ENCODE results near the gene UFSP1.
"Not testable (repeated sequence)": the region's sequence is repeated elsewhere in the genome, so short reads cannot be mapped to it uniquely, and the experiment has no call there.

UFSP1 gene

GRCh38 chr7:100888988-100889750, at the start of gene UFSP1:
UFSP1 (minus strand) TSS chr7:100889715; CDS start chr7:100889271, 444 bp downstream.
- peak within 1 kb of the TSS; percentile 97 for H3K9ac ChIP-seq (ENCODE audit: low read length)
- H3K4me3 ChIP-seq (ENCODE audit: insufficient read depth, low read length, poor library complexity, severe bottlenecking), result peak within 1 kb of the TSS; percentile 95
- no peaks in the 10 kb centered on the region for H3K27me3 ChIP-seq (ENCODE audit: low read length)
- no peaks in the 10 kb centered on the region for H4K20me1 ChIP-seq (ENCODE audit: low read depth, low read length)
- TF ChIP-seq EZH2phosphoT487 (conservative IDR thresholded peaks at IDR 0.05; ENCODE audit: low read length) (no peak), CTCF (IDR thresholded peaks at IDR 0.05; ENCODE audit: insufficient read depth, low read length, poor library complexity, severe bottlenecking) (no peak)
- peak within 1 kb of the TSS; percentile 93 for H3K4me2 ChIP-seq (ENCODE audit: low read depth, low read length, poor library complexity, severe bottlenecking)
- H3K79me2 ChIP-seq (ENCODE audit: insufficient read depth, low read length), result peaks cover 16% of the 10 kb centered on the region
- peak within 1 kb of the TSS; percentile 80 for H2AFZ ChIP-seq (ENCODE audit: low read depth, low read length, severe bottlenecking)
- no peaks in the 10 kb centered on the region for H3K9me2 ChIP-seq (replicated peaks; ENCODE audit: insufficient read depth, low read length)
- H3K27ac ChIP-seq (ENCODE audit: low read depth, low read length), result peak within 1 kb of the TSS; percentile 83
- H3K36me3 ChIP-seq (ENCODE audit: low read length), result peaks cover 4% of the 10 kb centered on the region
- peaks cover 29% of the 10 kb centered on the region for H3F3A ChIP-seq (ENCODE audit: insufficient read depth)
- H3K9me3 ChIP-seq (ENCODE audit: insufficient read depth, low read length), result no peaks in the 10 kb centered on the region

GRCh38 chr7:100936167-100936566, 46.7 kb upstream of the UFSP1 start:
- H3K27me3 ChIP-seq (ENCODE audit: low read length); H3K79me2 ChIP-seq (ENCODE audit: insufficient read depth, low read length): not testable (repeated sequence)

DNA sequence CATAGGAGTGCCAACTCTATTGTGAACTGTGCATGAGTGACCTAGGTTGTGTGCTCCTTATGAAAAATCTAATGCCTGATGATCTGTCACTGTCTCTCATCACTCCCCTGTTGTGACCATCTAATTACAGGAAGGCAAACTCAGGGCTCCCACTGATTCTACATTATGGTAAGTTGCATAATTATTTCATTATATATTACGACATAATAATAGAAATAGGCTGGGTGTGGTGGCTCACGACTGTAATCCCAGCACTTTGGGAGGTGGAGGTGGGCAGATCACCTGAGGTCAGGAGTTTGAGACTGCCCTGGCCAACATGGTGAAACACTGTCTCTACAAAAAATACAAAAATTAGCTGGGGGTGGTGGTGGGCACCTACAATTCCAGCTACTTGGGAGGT, 45.9 kb upstream of the UFSP1 start:
- not testable (repeated sequence) for H3K9me3 ChIP-seq (ENCODE audit: insufficient read depth, low read length); H3K9me2 ChIP-seq (replicated peaks; ENCODE audit: insufficient read depth, low read length); H2AFZ ChIP-seq (ENCODE audit: low read depth, low read length, severe bottlenecking); H3K36me3 ChIP-seq (ENCODE audit: low read length); H3K4me3 ChIP-seq (ENCODE audit: insufficient read depth, low read length, poor library complexity, severe bottlenecking); H3K4me2 ChIP-seq (ENCODE audit: low read depth, low read length, poor library complexity, severe bottlenecking); H3K27me3 ChIP-seq (ENCODE audit: low read length); H3F3A ChIP-seq (ENCODE audit: insufficient read depth); H4K20me1 ChIP-seq (ENCODE audit: low read depth, low read length); H3K27ac ChIP-seq (ENCODE audit: low read depth, low read length); H3K79me2 ChIP-seq (ENCODE audit: insufficient read depth, low read length); H3K9ac ChIP-seq (ENCODE audit: low read length)

More at GRCh38 chr7:100936167-100936566, 46.7 kb upstream of the UFSP1 start:
- H3K4me2 ChIP-seq (ENCODE audit: low read depth, low read length, poor library complexity, severe bottlenecking); H3K9ac ChIP-seq (ENCODE audit: low read length); H3K36me3 ChIP-seq (ENCODE audit: low read length); H3F3A ChIP-seq (ENCODE audit: insufficient read depth); H3K9me2 ChIP-seq (replicated peaks; ENCODE audit: insufficient read depth, low read length); H2AFZ ChIP-seq (ENCODE audit: low read depth, low read length, severe bottlenecking); H3K27ac ChIP-seq (ENCODE audit: low read depth, low read length); H4K20me1 ChIP-seq (ENCODE audit: low read depth, low read length); H3K4me3 ChIP-seq (ENCODE audit: insufficient read depth, low read length, poor library complexity, severe bottlenecking); H3K9me3 ChIP-seq (ENCODE audit: insufficient read depth, low read length): not testable (repeated sequence)

- Histone ChIP-seq H3K27me3 (ENCODE audit: low read length) (no peaks in the 10 kb centered on the region; the same call in 1 of the 2 replicates), H3K36me3 (ENCODE audit: low read length) (no peaks in the 10 kb centered on the region), H3K4me2 (ENCODE audit: low read depth, low read length, poor library complexity, severe bottlenecking) (no peak overlapping the region), H4K20me1 (ENCODE audit: low read depth, low read length) (no peaks in the 10 kb centered on the region), H3K79me2 (ENCODE audit: insufficient read depth, low read length) (no peaks in the 10 kb centered on the region), H3K9me2 (replicated peaks; ENCODE audit: insufficient read depth, low read length) (no peaks in the 10 kb centered on the region), H3K4me3 (ENCODE audit: insufficient read depth, low read length, poor library complexity, severe bottlenecking) (no peak overlapping the region), H3K9ac (ENCODE audit: low read length) (no peak overlapping the region), H2AFZ (ENCODE audit: low read depth, low read length, severe bottlenecking) (no peak overlapping the region), H3K27ac (ENCODE audit: low read depth, low read length) (no peak overlapping the region), H3F3A (ENCODE audit: insufficient read depth) (no peaks in the 10 kb centered on the region), H3K9me3 (ENCODE audit: insufficient read depth, low read length) (peaks cover 6% of the 10 kb centered on the region; the same call in 1 of the 2 replicates)
- TF ChIP-seq EZH2phosphoT487 (conservative IDR thresholded peaks at IDR 0.05; ENCODE audit: low read length) (no peak), CTCF (IDR thresholded peaks at IDR 0.05; ENCODE audit: insufficient read depth, low read length, poor library complexity, severe bottlenecking) (no peak)
Measured at GRCh38 chr7:100933734-100934133, 44.2 kb upstream of the UFSP1 start.

Data from SU-DHL-6 (cell line).